Neural cell (in vitro differentiated cells): Measurements from ENCODE around the gene INSRR. TPM values are rescaled to one million over a fixed set of nuclear protein-coding genes. Genes with fewer than 3 reads are reported as not detected.

Source experiments
- H2AFZ ChIP-seq: fragments of 200-600, 300-800 bp; sonication (generic), shearing (Covaris generic); 2 replicates; pipeline ENCODE4 v1.6.0; 2014; ENCODE audit warnings: low read depth, mild to moderate bottlenecking, antibody characterized with exemption, low read length, moderate library complexity
- H3F3A ChIP-seq: fragments of 200-600 bp; shearing (Covaris generic); 2 replicates; pipeline ENCODE4 v1.6.1; 2016; ENCODE audit warnings: mild to moderate bottlenecking, moderate library complexity, mixed read lengths, antibody characterized with exemption, low read length; ENCODE audit not compliant: insufficient read depth, poor library complexity, severe bottlenecking
- H3K27ac ChIP-seq: fragments of 200-600, 300-800 bp; sonication (generic), shearing (Covaris generic); 2 replicates; pipeline ENCODE4 v1.5.1; 2014; ENCODE audit warnings: mild to moderate bottlenecking, low read length, moderate library complexity
- H3K27me3 ChIP-seq: fragments of 300-800, 200-600 bp; sonication (generic), shearing (Covaris generic); 2 replicates; pipeline ENCODE4 v1.6.0; 2014; ENCODE audit warnings: mild to moderate bottlenecking, low read depth, low read length, moderate library complexity; ENCODE audit not compliant: insufficient read depth
- H3K36me3 ChIP-seq: fragments of 300-800, 200-600 bp; sonication (generic), shearing (Covaris generic); 2 replicates; pipeline ENCODE4 v1.5.1; 2014; ENCODE audit warnings: mild to moderate bottlenecking, antibody characterized with exemption, low read length, moderate library complexity; ENCODE audit not compliant: insufficient read depth
- H3K4me2 ChIP-seq: fragments of 300-800, 200-600 bp; sonication (generic), shearing (Covaris generic); 2 replicates; pipeline ENCODE4 v1.6.0; 2014; ENCODE audit warnings: mild to moderate bottlenecking, low read length
- H3K4me3 ChIP-seq: fragments of 300-800, 200-600 bp; sonication (generic), shearing (Covaris generic); 2 replicates; pipeline ENCODE4 v1.5.1; 2014; ENCODE audit warnings: mild to moderate bottlenecking, low read length, moderate library complexity
- H3K79me2 ChIP-seq: fragments of 200-600 bp; shearing (Covaris generic); replicated peaks from 2 replicates; pipeline ENCODE4 v1.6.0; 2014; ENCODE audit warnings: mild to moderate bottlenecking, low read length, moderate library complexity; ENCODE audit not compliant: insufficient read depth
- H3K9ac ChIP-seq: fragments of 300-800, 200-600 bp; sonication (generic), shearing (Covaris generic); 2 replicates; pipeline ENCODE4 v1.6.1; 2016; ENCODE audit warnings: mild to moderate bottlenecking, low read length, mixed read lengths
- H3K9me2 ChIP-seq: fragments of 200-600 bp; shearing (Covaris generic); 2 replicates; pipeline ENCODE4 v1.6.1; 2016; ENCODE audit warnings: mild to moderate bottlenecking, low read length, mixed read lengths; ENCODE audit not compliant: insufficient read depth
- H3K9me3 ChIP-seq: fragments of 200-600, 300-800 bp; sonication (generic), shearing (Covaris generic); 2 replicates; pipeline ENCODE4 v1.6.1; 2016; ENCODE audit warnings: mild to moderate bottlenecking, mixed run types, low read length, moderate library complexity, mixed read lengths
- H4K20me1 ChIP-seq: fragments of 200-600 bp; shearing (Covaris generic); 2 replicates; pipeline ENCODE4 v1.6.1; 2016; ENCODE audit warnings: mild to moderate bottlenecking, mixed run types; ENCODE audit not compliant: insufficient read depth
- EP300 ChIP-seq: fragments of 450-650 bp; conservative IDR thresholded peaks from 2 replicates; pipeline ENCODE4 v1.6.1; 2014; ENCODE audit warnings: antibody characterized with exemption, mild to moderate bottlenecking, moderate library complexity; ENCODE audit not compliant: poor library complexity, severe bottlenecking
- EZH2 ChIP-seq: fragments of 200-600, 300-800 bp; shearing (Covaris generic), sonication (generic); IDR thresholded peaks from 2 replicates; pipeline ENCODE4 v1.6.1; 2014; ENCODE audit warnings: antibody characterized with exemption, low read length, borderline replicate concordance, mild to moderate bottlenecking; ENCODE audit not compliant: insufficient read depth, poor library complexity, severe bottlenecking
- MXI1 ChIP-seq: fragments of 450-650 bp; conservative IDR thresholded peaks from 2 replicates; pipeline ENCODE4 v1.6.1; 2014; ENCODE audit warnings: antibody characterized with exemption, mild to moderate bottlenecking; ENCODE audit not compliant: poor library complexity, severe bottlenecking
- POLR2AphosphoS5 ChIP-seq: IDR thresholded peaks from 2 replicates; pipeline ENCODE4 v1.6.1; 2012
- RAD21 ChIP-seq: fragments of 450-650 bp; conservative IDR thresholded peaks from 2 replicates; pipeline ENCODE4 v1.6.1; 2014; ENCODE audit warnings: antibody characterized with exemption, mild to moderate bottlenecking, moderate library complexity
- REST ChIP-seq: IDR thresholded peaks from 2 replicates; pipeline ENCODE4 v1.6.1; 2012; ENCODE audit warnings: borderline replicate concordance
- SMC3 ChIP-seq: fragments of 450-650 bp; conservative IDR thresholded peaks from 2 replicates; pipeline ENCODE4 v1.6.1; 2014; ENCODE audit warnings: antibody characterized with exemption, mild to moderate bottlenecking, moderate library complexity; ENCODE audit not compliant: poor library complexity
- TAF1 ChIP-seq: IDR thresholded peaks from 2 replicates; pipeline ENCODE4 v1.6.1; 2012; ENCODE audit warnings: low read depth
- polyA plus RNA-seq: library from polyadenylated mRNA; depleted of rRNA; stranded (reverse); fragments of >200 nt; gene quantifications from 2 replicates; pipeline ENCODE4 v1.2.3, GENCODE V29; 2014
- TF ChIP-seq, protein P1 (sequence below): fragments of 450-650 bp; IDR thresholded peaks from 2 replicates; pipeline ENCODE4 v1.5.1; 2014; ENCODE audit warnings: antibody characterized with exemption, mild to moderate bottlenecking, moderate library complexity; ENCODE audit not compliant: poor library complexity, severe bottlenecking

Gene INSRR
- polyA plus RNA-seq, 1 donor from 2014 or later: 3.0 TPM

DNA sequence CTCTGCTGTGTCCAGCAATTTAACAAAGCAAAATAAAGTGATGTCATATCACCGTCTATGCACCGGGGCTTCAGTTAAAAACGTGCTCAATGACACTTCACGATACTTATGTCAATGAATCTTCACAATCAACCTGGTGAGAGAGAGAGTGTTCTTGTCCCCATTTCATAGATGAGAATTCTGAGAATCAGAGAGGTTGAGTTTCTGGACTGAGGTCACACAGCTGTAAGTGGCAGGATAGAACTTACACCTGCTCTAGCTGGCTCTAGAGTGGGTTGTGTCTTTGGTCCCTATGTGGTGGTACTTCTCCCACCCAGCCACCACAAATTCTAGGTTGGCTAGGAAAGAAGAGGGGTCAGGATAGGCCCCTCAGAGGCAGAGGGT lies 6.9 kb upstream of the INSRR start:
- Histone ChIP-seq H2AFZ (no peak overlapping the region), H3K9ac (no peak overlapping the region), H4K20me1 (no peaks in the 10 kb centered on the region), H3K4me3 (no peak overlapping the region), H3F3A (no peaks in the 10 kb centered on the region), H3K79me2 (no peaks in the 10 kb centered on the region), H3K9me3 (no peaks in the 10 kb centered on the region), H3K4me2 (no peak overlapping the region), H3K9me2 (no peaks in the 10 kb centered on the region), H3K27ac (no peak overlapping the region), H3K36me3 (no peaks in the 10 kb centered on the region), H3K27me3 (peaks cover 26% of the 10 kb centered on the region)
- TF ChIP-seq EZH2 (no peak), TAF1 (no peak), MXI1 (no peak), SMC3 (no peak), RAD21 (no peak), POLR2AphosphoS5 (no peak), REST (no peak), EP300 (no peak)
- TF ChIP-seq, protein P1, sequence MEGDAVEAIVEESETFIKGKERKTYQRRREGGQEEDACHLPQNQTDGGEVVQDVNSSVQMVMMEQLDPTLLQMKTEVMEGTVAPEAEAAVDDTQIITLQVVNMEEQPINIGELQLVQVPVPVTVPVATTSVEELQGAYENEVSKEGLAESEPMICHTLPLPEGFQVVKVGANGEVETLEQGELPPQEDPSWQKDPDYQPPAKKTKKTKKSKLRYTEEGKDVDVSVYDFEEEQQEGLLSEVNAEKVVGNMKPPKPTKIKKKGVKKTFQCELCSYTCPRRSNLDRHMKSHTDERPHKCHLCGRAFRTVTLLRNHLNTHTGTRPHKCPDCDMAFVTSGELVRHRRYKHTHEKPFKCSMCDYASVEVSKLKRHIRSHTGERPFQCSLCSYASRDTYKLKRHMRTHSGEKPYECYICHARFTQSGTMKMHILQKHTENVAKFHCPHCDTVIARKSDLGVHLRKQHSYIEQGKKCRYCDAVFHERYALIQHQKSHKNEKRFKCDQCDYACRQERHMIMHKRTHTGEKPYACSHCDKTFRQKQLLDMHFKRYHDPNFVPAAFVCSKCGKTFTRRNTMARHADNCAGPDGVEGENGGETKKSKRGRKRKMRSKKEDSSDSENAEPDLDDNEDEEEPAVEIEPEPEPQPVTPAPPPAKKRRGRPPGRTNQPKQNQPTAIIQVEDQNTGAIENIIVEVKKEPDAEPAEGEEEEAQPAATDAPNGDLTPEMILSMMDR: no peak

DNA sequence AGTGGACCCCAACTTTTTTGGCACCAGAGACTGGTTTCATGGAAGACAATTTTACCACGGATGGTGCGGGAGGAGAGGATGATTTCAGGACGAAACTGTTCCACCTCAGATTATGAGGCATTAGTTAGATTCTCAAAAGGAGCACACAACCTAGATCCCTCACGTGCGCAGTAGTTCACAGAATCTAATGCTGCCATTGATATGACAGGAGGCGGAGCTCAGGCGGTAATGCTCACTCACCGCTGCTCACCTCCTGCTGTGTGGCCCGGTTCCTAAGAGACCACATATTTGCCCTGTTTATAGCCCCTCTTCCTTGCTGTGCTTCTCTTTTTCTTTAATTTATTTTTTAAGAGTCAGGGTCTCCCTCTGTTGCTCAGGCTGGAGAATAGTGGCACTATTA lies 6.3 kb upstream of the INSRR start:
- Histone ChIP-seq H4K20me1 (no peaks in the 10 kb centered on the region), H3K27ac (no peak overlapping the region), H3K79me2 (no peaks in the 10 kb centered on the region), H3K9ac (no peak overlapping the region), H3K36me3 (no peaks in the 10 kb centered on the region), H2AFZ (no peak overlapping the region), H3K9me3 (no peaks in the 10 kb centered on the region), H3K4me3 (no peak overlapping the region), H3K4me2 (no peak overlapping the region), H3K27me3 (peaks cover 32% of the 10 kb centered on the region), H3F3A (no peaks in the 10 kb centered on the region), H3K9me2 (no peaks in the 10 kb centered on the region)
- no peak for TF ChIP-seq TAF1

DNA sequence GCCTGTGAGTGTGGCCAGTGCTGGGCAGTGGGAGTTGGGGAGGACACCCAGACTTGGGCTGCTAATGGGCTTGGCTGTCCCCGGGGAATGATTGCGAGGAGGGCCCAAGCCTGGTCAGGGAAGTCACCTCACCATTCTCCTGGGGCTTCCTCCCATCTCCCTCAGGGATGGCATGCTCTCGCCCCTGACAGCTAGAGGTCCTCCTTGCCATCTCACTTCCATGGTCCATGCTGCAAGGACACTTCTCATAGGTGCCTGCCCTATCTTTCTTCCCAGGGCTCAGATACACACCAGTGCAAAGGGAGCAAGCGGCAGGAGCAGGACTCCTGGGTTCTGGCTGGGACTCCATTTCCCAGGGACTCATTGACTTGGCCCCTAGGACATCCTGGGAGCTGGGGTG lies 5.9 kb upstream of the INSRR start:
- no peak overlapping the region for H3K27ac ChIP-seq
- TF ChIP-seq EP300 (no peak), MXI1 (no peak), REST (no peak), SMC3 (no peak), TAF1 (no peak), RAD21 (no peak), POLR2AphosphoS5 (no peak), EZH2 (no peak)
- TF ChIP-seq, protein P1: no peak
- H3K9me2 ChIP-seq: no peaks in the 10 kb centered on the region
- H3F3A ChIP-seq: no peaks in the 10 kb centered on the region
- H3K4me2 ChIP-seq: no peak overlapping the region
- no peak overlapping the region for H2AFZ ChIP-seq
- no peak overlapping the region for H3K9ac ChIP-seq
- H3K27me3 ChIP-seq: peaks cover 36% of the 10 kb centered on the region
- no peaks in the 10 kb centered on the region for H3K9me3 ChIP-seq
- H4K20me1 ChIP-seq: no peaks in the 10 kb centered on the region
- H3K79me2 ChIP-seq: no peaks in the 10 kb centered on the region
- H3K4me3 ChIP-seq: no peak overlapping the region
- no peaks in the 10 kb centered on the region for H3K36me3 ChIP-seq
